Measurements from ENCODE around the gene THAP10.
"Not testable (repeated sequence)": the region's sequence is repeated elsewhere in the genome, so short reads cannot be mapped to it uniquely, and the experiment has no call there.

Gene THAP10

DNA sequence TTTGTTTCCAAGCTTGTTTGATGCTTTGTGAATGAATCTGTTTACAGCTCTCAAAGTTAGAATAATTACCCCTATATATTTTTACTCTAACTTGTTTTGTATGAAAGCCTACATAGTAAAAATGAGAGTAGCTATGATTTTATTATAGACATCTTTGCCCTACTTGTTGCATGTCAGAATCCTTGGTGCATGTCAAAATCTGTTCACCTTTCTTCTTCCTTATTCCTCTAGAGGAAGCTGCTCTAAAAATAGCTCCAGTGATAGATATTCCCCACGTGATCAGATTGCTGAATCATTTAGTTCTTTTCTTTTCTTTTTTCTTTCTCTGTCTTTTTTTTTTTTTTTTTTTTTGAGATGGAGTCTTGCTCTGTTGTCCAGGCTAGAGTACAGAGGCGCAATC, 40.2 kb upstream of the THAP10 start:
- H2AK5ac ChIP-seq (ENCODE audit: low read length, severe bottlenecking): no peak overlapping the region
- H4K91ac ChIP-seq (ENCODE audit: low read length): no peak overlapping the region
- no peak overlapping the region for H2BK12ac ChIP-seq (ENCODE audit: low read length in 2 of 2)
- H3K9ac ChIP-seq (ENCODE audit: low read length): no peak overlapping the region
- H4K8ac ChIP-seq (ENCODE audit: low read length): no peak overlapping the region
- peaks cover 11% of the 10 kb centered on the region for H3K9me3 ChIP-seq (ENCODE audit: control insufficient read depth, low read length)
- no peak overlapping the region for H2BK15ac ChIP-seq (ENCODE audit: low read depth, poor library complexity, severe bottlenecking)
- H3K23ac ChIP-seq (ENCODE audit: low read length in 2 of 2): no peak overlapping the region
- H3K36me3 ChIP-seq (ENCODE audit: control insufficient read depth in 1 of 2, insufficient read depth in 2 of 2, low read depth in 1 of 2, low read length in 2 of 2): no peaks in the 10 kb centered on the region
- no peak for DNase-seq
- no peaks in the 10 kb centered on the region for H3K79me1 ChIP-seq (replicated peaks; ENCODE audit: low read length, poor library complexity, severe bottlenecking)
- H2BK120ac ChIP-seq (ENCODE audit: low read depth, low read length): no peak overlapping the region
- 100% methylated on average over 1 of the region's 2 CpGs for WGBS
- no peak overlapping the region for H3K14ac ChIP-seq (ENCODE audit: low read length in 2 of 2)
- H3K27ac ChIP-seq (ENCODE audit: low read length, poor library complexity, severe bottlenecking): no peak overlapping the region
- H2AFZ ChIP-seq (ENCODE audit: low read depth, low read length): no peak overlapping the region
- H3K4ac ChIP-seq (ENCODE audit: low read depth in 1 of 2, low read length in 2 of 2): no peak overlapping the region
- H3K4me2 ChIP-seq (ENCODE audit: low read length, poor library complexity, severe bottlenecking): no peak overlapping the region
- no peaks in the 10 kb centered on the region for H3K27me3 ChIP-seq (ENCODE audit: control insufficient read depth in 1 of 2, insufficient read depth in 1 of 2, low read length in 2 of 2)
- no peaks in the 10 kb centered on the region for H3K4me1 ChIP-seq (ENCODE audit: control insufficient read depth, insufficient read depth, low read depth, low read length)
- no peak overlapping the region for H2BK5ac ChIP-seq (ENCODE audit: low read depth, low read length, poor library complexity, severe bottlenecking)
- H3K4me3 ChIP-seq (ENCODE audit: insufficient read depth in 1 of 2, low read depth in 1 of 2, low read length in 2 of 2): no peak overlapping the region
- no peak overlapping the region for H3K18ac ChIP-seq (ENCODE audit: low read depth in 1 of 2, low read length in 2 of 2)

DNA sequence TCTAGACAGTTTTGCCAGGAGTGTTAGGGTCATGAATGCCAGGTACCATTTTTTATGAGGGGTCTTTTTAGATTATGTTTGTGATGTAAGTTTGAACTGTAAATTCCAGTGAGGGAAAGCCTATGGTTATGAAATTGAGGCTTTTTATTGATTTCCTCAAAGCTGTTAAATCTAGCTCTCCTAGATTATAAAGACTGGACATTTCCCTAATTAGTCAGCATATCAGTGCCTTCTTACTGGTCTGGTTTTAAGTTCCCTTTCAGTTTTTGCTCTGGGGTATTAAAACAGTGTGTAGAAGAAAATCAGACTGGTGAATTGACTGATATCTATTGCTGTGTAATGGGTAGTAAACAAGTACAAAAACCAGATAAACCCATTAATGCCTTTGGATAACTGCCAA, 39.6 kb upstream of the THAP10 start:
- Histone ChIP-seq H3K27ac (ENCODE audit: low read length, poor library complexity, severe bottlenecking) (no peak overlapping the region), H3K4me3 (ENCODE audit: insufficient read depth in 1 of 2, low read depth in 1 of 2, low read length in 2 of 2) (no peak overlapping the region), H2BK5ac (ENCODE audit: low read depth, low read length, poor library complexity, severe bottlenecking) (no peak overlapping the region), H2AFZ (ENCODE audit: low read depth, low read length) (no peak overlapping the region), H4K8ac (ENCODE audit: low read length) (no peak overlapping the region), H3K9ac (ENCODE audit: low read length) (no peak overlapping the region), H3K27me3 (ENCODE audit: control insufficient read depth in 1 of 2, insufficient read depth in 1 of 2, low read length in 2 of 2) (no peaks in the 10 kb centered on the region), H2AK5ac (ENCODE audit: low read length, severe bottlenecking) (no peak overlapping the region), H2BK12ac (ENCODE audit: low read length in 2 of 2) (no peak overlapping the region), H2BK15ac (ENCODE audit: low read depth, poor library complexity, severe bottlenecking) (no peak overlapping the region), H3K4me2 (ENCODE audit: low read length, poor library complexity, severe bottlenecking) (no peak overlapping the region), H3K9me3 (ENCODE audit: control insufficient read depth, low read length) (peaks cover 11% of the 10 kb centered on the region), H4K91ac (ENCODE audit: low read length) (no peak overlapping the region), H3K4me1 (ENCODE audit: control insufficient read depth, insufficient read depth, low read depth, low read length) (no peaks in the 10 kb centered on the region), H2BK120ac (ENCODE audit: low read depth, low read length) (no peak overlapping the region), H3K18ac (ENCODE audit: low read depth in 1 of 2, low read length in 2 of 2) (no peak overlapping the region), H3K79me1 (replicated peaks; ENCODE audit: low read length, poor library complexity, severe bottlenecking) (no peaks in the 10 kb centered on the region), H3K36me3 (ENCODE audit: control insufficient read depth in 1 of 2, insufficient read depth in 2 of 2, low read depth in 1 of 2, low read length in 2 of 2) (no peaks in the 10 kb centered on the region), H3K14ac (ENCODE audit: low read length in 2 of 2) (no peak overlapping the region), H3K23ac (ENCODE audit: low read length in 2 of 2) (no peak overlapping the region), H3K4ac (ENCODE audit: low read depth in 1 of 2, low read length in 2 of 2) (no peak overlapping the region)
- DNase-seq: no peak

DNA sequence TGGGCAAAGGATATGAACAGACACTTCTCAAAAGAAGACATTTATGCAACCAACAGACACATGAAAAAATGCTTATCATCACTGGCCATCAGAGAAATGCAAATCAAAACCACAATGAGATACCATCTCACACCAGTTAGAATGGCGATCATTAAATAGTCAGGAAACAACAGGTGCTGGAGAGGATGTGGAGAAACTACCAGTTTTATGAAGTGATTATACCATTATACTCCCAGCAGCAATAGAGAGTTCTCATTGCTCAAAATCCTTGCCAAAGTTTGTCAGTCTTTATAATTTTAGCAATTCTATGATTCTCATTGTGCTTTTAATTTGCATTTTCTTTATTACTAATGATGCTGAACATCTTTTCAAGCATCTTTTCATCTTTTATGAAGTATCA, 34.7 kb upstream of the THAP10 start:
- WGBS: no CpG with 5 or more reads among the region's 1 CpG
- not testable (repeated sequence) for H3K18ac ChIP-seq (ENCODE audit: low read depth in 1 of 2, low read length in 2 of 2); H2BK12ac ChIP-seq (ENCODE audit: low read length in 2 of 2); H3K36me3 ChIP-seq (ENCODE audit: control insufficient read depth in 1 of 2, insufficient read depth in 2 of 2, low read depth in 1 of 2, low read length in 2 of 2); H3K4me1 ChIP-seq (ENCODE audit: control insufficient read depth, insufficient read depth, low read depth, low read length); DNase-seq; H3K14ac ChIP-seq (ENCODE audit: low read length in 2 of 2); H3K79me1 ChIP-seq (replicated peaks; ENCODE audit: low read length, poor library complexity, severe bottlenecking); H4K91ac ChIP-seq (ENCODE audit: low read length); H3K27ac ChIP-seq (ENCODE audit: low read length, poor library complexity, severe bottlenecking); H3K4me3 ChIP-seq (ENCODE audit: insufficient read depth in 1 of 2, low read depth in 1 of 2, low read length in 2 of 2); H2AFZ ChIP-seq (ENCODE audit: low read depth, low read length); H4K8ac ChIP-seq (ENCODE audit: low read length); H3K4me2 ChIP-seq (ENCODE audit: low read length, poor library complexity, severe bottlenecking); H3K27me3 ChIP-seq (ENCODE audit: control insufficient read depth in 1 of 2, insufficient read depth in 1 of 2, low read length in 2 of 2); H2BK15ac ChIP-seq (ENCODE audit: low read depth, poor library complexity, severe bottlenecking); H2AK5ac ChIP-seq (ENCODE audit: low read length, severe bottlenecking); H3K9ac ChIP-seq (ENCODE audit: low read length); H3K23ac ChIP-seq (ENCODE audit: low read length in 2 of 2); H3K4ac ChIP-seq (ENCODE audit: low read depth in 1 of 2, low read length in 2 of 2); H2BK120ac ChIP-seq (ENCODE audit: low read depth, low read length); H2BK5ac ChIP-seq (ENCODE audit: low read depth, low read length, poor library complexity, severe bottlenecking)
- peaks cover 11% of the 10 kb centered on the region for H3K9me3 ChIP-seq (ENCODE audit: control insufficient read depth, low read length)

DNA sequence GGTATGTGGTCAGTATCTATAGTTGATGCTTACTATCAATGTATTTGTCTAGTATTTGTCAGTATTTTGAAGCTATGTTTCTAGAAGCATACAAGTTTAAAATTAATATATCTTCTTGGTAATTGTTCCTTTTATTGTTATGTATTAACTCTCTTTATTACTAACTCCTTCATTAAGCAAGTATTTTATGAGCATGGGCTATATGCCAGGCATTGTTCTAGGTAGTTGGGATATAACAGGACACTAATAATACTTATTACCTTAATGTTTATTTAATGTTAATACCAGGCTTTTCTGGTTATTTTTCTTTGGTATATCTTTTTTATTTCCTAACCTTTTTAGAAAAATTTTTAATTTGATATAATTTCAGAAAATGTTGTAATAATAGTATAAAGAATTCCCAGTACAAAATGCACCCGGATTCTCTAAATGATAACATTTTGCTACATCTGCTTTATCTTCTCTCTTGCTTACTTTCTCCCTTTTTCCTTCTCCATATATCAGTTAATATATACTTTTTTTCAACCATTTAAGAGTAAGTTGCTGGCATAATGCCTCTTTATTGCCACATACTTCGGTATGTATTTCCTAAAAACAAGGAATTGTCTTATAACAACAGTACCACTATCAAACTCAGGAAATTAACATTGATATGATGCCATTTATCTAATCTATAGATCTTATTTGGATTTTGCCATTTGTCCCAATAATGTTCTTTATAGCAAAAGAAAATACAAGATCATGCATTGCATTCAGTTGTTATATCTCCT, 31.3 kb upstream of the THAP10 start:
- peaks cover 4% of the 10 kb centered on the region for H3K9me3 ChIP-seq (ENCODE audit: control insufficient read depth, low read length)
- DNase-seq: no peak
- H3K18ac ChIP-seq (ENCODE audit: low read depth in 1 of 2, low read length in 2 of 2): no peak overlapping the region
- H3K23ac ChIP-seq (ENCODE audit: low read length in 2 of 2): no peak overlapping the region
- no peak overlapping the region for H3K4me2 ChIP-seq (ENCODE audit: low read length, poor library complexity, severe bottlenecking)
- H4K91ac ChIP-seq (ENCODE audit: low read length): no peak overlapping the region
- no peak overlapping the region for H2AK5ac ChIP-seq (ENCODE audit: low read length, severe bottlenecking)
- no peak overlapping the region for H3K4me3 ChIP-seq (ENCODE audit: insufficient read depth in 1 of 2, low read depth in 1 of 2, low read length in 2 of 2)
- H3K79me1 ChIP-seq (replicated peaks; ENCODE audit: low read length, poor library complexity, severe bottlenecking): no peaks in the 10 kb centered on the region
- H3K4ac ChIP-seq (ENCODE audit: low read depth in 1 of 2, low read length in 2 of 2): no peak overlapping the region
- H2BK15ac ChIP-seq (ENCODE audit: low read depth, poor library complexity, severe bottlenecking): no peak overlapping the region
- no peak overlapping the region for H2AFZ ChIP-seq (ENCODE audit: low read depth, low read length)
- H4K8ac ChIP-seq (ENCODE audit: low read length): no peak overlapping the region
- H3K27ac ChIP-seq (ENCODE audit: low read length, poor library complexity, severe bottlenecking): no peak overlapping the region
- no peak overlapping the region for H2BK5ac ChIP-seq (ENCODE audit: low read depth, low read length, poor library complexity, severe bottlenecking)
- no peak overlapping the region for H3K9ac ChIP-seq (ENCODE audit: low read length)
- H2BK12ac ChIP-seq (ENCODE audit: low read length in 2 of 2): no peak overlapping the region
- 100% methylated on average over 1 of the region's 2 CpGs for WGBS
- H2BK120ac ChIP-seq (ENCODE audit: low read depth, low read length): no peak overlapping the region
- no peaks in the 10 kb centered on the region for H3K4me1 ChIP-seq (ENCODE audit: control insufficient read depth, insufficient read depth, low read depth, low read length)
- H3K14ac ChIP-seq (ENCODE audit: low read length in 2 of 2): no peak overlapping the region
- no peaks in the 10 kb centered on the region for H3K27me3 ChIP-seq (ENCODE audit: control insufficient read depth in 1 of 2, insufficient read depth in 1 of 2, low read length in 2 of 2)
- no peaks in the 10 kb centered on the region for H3K36me3 ChIP-seq (ENCODE audit: control insufficient read depth in 1 of 2, insufficient read depth in 2 of 2, low read depth in 1 of 2, low read length in 2 of 2)
